NCI-H2196 treated with DMSO at 0.1 percent for 48 hours (cell line): ENCODE data around the gene UBAC1.
"Not testable (repeated sequence)": the region's sequence is repeated elsewhere in the genome, so short reads cannot be mapped to it uniquely, and the experiment has no call there.

Experiments
- DNase-seq: peaks from one replicate; lab custom pipeline; 2025; ENCODE audit not compliant: unreplicated experiment; lab: John Stamatoyannopoulos, UW

The UBAC1 gene

GRCh38 chr9:135925496-135926133, 35.6 kb downstream of the UBAC1 start:
- no peak for DNase-seq

DNA sequence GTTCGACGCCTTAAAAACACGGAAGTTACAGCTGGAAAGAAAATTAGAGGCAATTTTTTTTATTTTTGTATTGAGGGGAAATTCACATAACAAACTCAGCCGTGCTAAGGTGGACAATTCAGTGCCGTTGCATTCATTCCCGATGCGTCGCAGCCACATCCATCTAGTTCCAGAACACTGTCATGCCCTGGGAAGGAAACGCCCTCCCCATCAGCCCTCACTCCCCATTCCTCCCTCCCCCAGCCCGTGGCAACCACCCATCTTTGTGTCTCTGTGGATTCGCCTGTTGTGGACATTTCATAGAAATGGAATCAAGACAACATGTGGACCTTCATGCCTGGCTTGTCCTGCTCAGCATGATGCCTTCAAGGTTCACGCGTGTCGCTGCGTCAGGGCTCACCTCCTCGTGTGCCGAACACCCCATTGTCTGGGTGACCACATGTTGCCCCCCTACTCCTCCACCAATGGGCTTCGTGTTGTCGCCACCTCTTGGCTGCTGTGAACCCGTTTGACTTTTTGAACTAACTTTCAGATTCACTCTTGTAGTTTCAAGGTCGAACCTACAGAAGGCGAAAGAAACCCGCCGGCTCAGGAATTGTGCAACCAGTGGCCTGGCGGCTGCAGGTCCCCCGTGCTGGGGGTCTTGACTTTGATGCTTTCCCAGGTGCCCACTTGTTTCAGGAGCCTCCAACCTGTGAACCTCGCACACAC, 36.4 kb downstream of the UBAC1 start:
- no peak for DNase-seq

DNA sequence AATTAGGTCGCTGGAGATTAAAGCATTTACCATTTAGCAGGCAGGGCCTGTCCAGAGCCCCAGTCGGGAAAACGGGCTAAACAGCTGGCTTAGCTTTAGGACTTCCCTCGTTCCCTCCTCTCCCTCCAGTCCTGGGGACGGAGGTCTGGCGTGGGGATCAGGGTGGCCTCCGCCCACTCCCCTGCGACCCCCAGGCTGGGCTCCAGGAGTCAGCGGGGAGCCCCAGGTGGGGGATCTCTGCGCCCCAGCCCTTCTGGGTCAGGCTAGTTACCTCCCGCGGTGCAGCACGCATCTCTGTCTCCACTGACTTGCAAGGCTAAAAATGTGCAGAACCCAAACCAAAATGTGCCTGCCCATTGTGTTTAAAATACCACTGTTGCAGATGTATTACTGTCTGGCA, 37.7 kb downstream of the UBAC1 start:
- no peak for DNase-seq

- no peak for DNase-seq
These were observed 39.3 kb downstream of the UBAC1 start for GRCh38 chr9:135921749-135922310.

- DNase-seq = no peak
These were observed 40.1 kb downstream of the UBAC1 start for GRCh38 chr9:135920973-135921585.

GRCh38 chr9:135920256-135920930, 40.8 kb downstream of the UBAC1 start:
- no peak for DNase-seq

DNA sequence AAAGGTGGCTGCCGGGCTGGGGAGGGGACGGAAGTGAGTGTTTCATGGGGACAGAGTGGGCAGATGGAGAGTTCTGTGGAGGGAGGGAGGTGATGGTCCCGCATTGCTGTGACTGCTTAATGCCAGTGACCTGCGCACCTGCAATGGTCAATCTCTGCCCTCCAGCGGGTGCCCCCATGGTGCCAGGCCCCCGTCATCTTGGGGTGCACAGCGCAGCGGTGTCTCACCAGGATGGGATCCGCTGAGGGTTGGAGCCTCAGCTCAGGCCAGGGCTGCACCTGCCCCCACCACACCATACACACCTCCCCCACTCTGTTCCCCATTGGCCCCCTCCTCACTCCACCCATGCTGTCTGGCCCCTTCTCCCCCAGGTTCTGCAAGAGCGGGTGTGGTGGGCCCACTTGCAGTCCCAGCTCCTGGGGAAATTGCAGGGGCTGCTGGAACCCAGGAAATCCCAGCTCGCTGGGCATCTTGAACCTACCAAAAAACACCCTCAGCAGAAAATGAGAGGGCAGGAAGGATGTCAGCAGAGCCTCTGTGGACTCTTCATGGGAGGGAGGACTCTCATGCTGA, 41.8 kb downstream of the UBAC1 start:
- DNase-seq = no peak

DNA sequence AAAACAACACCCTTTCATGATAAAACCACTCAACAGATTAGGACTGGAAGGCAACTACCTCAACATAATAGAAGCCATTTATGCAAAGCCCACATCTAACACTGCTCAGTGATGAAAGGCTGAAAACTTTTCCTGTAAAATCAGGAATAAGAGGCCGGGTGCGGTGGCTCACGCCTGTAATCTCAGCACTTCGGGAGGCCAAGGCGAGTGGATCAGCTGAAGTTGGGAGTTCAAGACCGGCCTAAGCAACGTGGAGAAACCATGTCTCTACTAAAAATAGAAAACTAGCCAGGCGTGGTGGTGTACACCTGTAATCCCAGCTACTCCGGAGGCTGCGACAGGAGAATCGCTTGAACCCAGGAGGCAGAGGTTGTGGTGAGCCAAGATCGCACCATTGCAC, 44.9 kb downstream of the UBAC1 start:
- DNase-seq = not testable (repeated sequence)

GRCh38 chr9:135914921-135915320, 46.3 kb downstream of the UBAC1 start:
- no peak for DNase-seq

DNA sequence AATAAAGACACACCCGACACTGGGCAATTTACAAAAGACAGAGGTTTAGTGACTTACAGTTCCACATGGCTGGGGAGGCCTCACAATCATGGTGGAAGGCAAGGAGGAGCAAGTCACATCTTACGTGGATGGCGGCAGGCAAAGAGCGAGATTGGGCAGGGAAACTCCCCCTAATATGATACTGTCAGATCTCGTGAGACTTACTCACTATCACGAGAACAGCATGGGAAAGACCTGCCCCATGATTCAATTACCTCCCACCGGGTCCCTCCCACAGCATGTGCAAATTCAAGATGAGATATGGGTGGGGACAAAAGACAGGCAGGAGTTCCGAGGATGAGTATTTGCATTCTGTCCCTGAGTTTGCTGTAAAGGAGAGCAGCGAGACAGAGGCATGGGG, 49.9 kb downstream of the UBAC1 start:
- DNase-seq = not testable (repeated sequence)

DNA sequence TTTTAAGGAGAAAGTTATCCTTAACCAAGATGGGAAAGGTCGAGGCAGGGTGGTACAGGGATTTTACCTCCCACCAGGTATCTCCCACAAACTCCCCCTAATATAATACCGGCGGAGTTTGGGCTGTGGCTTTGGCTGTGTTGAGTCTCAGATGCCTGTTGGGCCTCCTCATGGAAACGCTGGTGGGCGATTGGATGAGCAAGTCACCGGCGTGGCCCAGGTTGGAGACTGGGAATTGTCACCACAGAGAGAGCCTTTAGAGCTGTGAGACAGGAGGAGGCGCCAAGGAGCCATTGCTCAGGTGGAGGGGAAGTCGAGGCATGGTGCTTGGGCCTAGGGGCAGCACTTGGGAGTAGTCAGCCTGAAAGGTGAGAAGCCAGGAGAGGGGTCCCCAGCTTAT, 50.4 kb downstream of the UBAC1 start:
- no peak for DNase-seq

GRCh38 chr9:135910216-135910615, 51.0 kb downstream of the UBAC1 start:
- no peak for DNase-seq

- DNase-seq = no peak
These were observed 51.8 kb downstream of the UBAC1 start for GRCh38 chr9:135909371-135909770.

- no peak for DNase-seq
These were observed 52.4 kb downstream of the UBAC1 start for GRCh38 chr9:135908754-135909204.

GRCh38 chr9:135908093-135908753, 53.0 kb downstream of the UBAC1 start:
- DNase-seq = no peak

DNA sequence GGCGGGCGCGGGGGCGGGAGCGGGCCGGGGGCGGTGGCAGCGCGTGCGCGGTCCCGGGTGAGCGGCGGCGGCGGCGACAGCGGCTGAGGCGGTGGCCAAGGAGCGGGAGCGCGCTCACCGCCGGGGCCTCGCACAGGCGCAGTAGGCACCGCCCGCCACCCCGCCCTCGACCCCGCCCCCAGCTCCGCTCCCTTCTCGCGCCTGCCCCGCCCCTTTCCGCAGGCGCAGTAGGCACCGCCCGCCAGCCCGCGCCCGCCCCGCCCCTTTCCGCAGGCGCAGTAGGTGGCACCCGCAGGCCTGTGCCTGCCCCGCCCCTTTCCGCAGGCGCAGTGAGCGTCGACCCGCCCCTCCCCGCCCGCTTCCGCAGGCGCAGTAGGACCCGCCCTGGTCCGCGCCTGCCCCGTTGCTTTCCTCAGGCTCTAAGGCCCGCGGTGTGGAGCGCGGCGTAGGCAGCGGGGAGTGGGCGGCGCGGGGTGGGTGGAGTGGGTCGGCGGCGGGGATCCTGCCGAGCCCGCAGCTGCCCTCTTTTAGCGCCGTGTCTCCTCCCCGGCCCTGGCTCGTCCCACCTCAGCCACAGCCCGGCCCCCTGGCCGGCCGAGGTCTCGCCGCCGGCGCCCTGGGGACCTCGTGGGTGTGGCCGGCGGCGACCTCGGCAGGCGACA, 53.6 kb downstream of the UBAC1 start, which contains the start of gene CAMSAP1:
Gene CAMSAP1, minus strand, starts transcription at position 116 of the 662 bp plus-strand sequence. CDS start 387 bp downstream, outside the sequence.
- DNase-seq = peak; percentile 97

DNA sequence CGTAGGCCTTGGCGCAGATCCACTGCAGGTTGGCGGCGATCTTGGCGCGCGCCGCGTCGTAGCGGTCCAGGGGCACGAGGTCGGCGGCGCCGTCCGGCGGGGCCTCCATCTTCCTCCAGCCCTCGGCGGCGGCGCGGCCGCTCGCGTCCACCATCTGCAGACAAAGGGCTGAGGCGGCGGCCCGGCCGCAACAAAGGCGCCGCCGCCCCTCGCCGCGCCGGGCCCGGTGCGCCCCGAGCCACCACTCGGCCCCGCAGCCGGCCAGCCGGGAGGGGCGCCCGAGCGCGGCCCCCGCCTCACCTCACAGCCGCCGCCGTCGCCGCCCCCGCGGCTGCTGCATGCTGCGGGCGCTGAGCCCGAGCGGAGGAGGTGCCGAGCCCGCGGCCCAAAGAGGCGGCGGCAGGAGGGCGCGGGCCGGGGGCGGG, 54.2 kb downstream of the UBAC1 start:
- DNase-seq = no peak

GRCh38 chr9:135906291-135907005, 54.7 kb downstream of the UBAC1 start:
- no peak for DNase-seq
